22Rv1 (cell line): ENCODE results near the gene PDGFRB.

ENCODE experiments used
- ZFX ChIP-seq: fragments of 450-650 bp; IDR thresholded peaks from 2 replicates; pipeline ENCODE4 v1.6.1; 2017; ENCODE audit warnings: antibody characterized with exemption, borderline replicate concordance
- TF ChIP-seq, protein P1 (sequence below): fragments of 450-650 bp; IDR thresholded peaks from 2 replicates; pipeline ENCODE4 v1.5.1; 2017; ENCODE audit warnings: mild to moderate bottlenecking

DNA sequence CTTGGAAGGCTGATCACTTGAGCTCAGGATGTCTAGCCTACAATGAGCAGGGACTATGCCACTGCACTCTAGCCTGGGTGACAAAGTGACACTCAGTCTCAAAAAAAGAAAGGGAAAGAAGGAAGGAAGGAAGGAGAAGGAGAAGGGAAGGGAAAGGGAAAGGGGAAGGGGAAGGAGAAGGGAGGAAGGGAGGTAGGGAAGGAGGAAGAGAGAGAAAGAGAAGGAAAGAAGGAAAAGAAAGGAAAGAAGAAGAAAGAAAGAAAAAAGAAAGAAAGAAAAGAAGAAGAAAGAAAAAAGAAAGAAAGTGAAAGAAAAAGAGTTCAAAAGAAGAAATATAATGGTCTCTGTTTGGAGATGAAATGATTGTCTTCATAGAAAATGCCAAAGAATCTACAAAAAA lies 58.5 kb downstream of the PDGFRB start:
- TF ChIP-seq, protein P1, sequence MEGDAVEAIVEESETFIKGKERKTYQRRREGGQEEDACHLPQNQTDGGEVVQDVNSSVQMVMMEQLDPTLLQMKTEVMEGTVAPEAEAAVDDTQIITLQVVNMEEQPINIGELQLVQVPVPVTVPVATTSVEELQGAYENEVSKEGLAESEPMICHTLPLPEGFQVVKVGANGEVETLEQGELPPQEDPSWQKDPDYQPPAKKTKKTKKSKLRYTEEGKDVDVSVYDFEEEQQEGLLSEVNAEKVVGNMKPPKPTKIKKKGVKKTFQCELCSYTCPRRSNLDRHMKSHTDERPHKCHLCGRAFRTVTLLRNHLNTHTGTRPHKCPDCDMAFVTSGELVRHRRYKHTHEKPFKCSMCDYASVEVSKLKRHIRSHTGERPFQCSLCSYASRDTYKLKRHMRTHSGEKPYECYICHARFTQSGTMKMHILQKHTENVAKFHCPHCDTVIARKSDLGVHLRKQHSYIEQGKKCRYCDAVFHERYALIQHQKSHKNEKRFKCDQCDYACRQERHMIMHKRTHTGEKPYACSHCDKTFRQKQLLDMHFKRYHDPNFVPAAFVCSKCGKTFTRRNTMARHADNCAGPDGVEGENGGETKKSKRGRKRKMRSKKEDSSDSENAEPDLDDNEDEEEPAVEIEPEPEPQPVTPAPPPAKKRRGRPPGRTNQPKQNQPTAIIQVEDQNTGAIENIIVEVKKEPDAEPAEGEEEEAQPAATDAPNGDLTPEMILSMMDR: no peak
- TF ChIP-seq ZFX: no peak
